Subcutaneous preadipocyte (primary cell): ENCODE measurements around the gene PGM2. TPM values are rescaled to one million over a fixed set of nuclear protein-coding genes. Genes with fewer than 3 reads are reported as not detected.

Source experiments
- total RNA-seq: library from RNA; depleted of rRNA; stranded (reverse); fragments of >200 nt; gene quantifications from 2 replicates; pipeline ENCODE4 v1.2.3, GENCODE V29; 2012

PGM2 gene
- total RNA-seq: 14.7 and 20.9 TPM in 2 replicates

GRCh38 chr4:37826295-37827029 is at the start of gene PGM2:
PGM2 (plus strand) TSS chr4:37826686; CDS start chr4:37826733, 47 bp downstream.

GRCh38 chr4:37890801-37891259 is 64.3 kb downstream of the PGM2 start, which contains the start of gene TBC1D1:
TBC1D1 (plus strand) TSS chr4:37891084; CDS start chr4:37902096, 11,012 bp downstream.

Other genes with a start within 250 kb of the PGM2 start
- 29.4 and 45.5 TPM in 2 replicates for gene RELL1, start 140.3 kb upstream of the PGM2 start, total RNA-seq
- gene TBC1D1, start 64.4 kb downstream of the PGM2 start, total RNA-seq: 58.1 and 103 TPM in 2 replicates
- gene PTTG2, start 133.7 kb downstream of the PGM2 start, total RNA-seq: not detected in 2 replicates